Uterus (tissue), 2 donors: ENCODE measurements around the gene NRF1.

Experiments
- POLR2A ChIP-seq, 2 donors: fragments of 450-650 bp; IDR thresholded peaks; one replicate each; pipeline ENCODE4 v1.6.1; 2016; ENCODE audit warnings: antibody characterized with exemption in 2 of 2, mild to moderate bottlenecking in 1 of 2, moderate library complexity in 1 of 2
- TF ChIP-seq, protein P1 (sequence below), 4 experiments: fragments of 200-600 bp in 2 of 4; fragments of 450-650 bp in 2 of 4; sonication (generic) in 2 of 4; IDR thresholded peaks; one replicate each; pipeline ENCODE4 v1.5.1; 2016 to 2019; ENCODE audit warnings: antibody characterized with exemption in 4 of 4, mild to moderate bottlenecking in 2 of 4, moderate library complexity in 1 of 4

GRCh38 chr7:129572205-129572604, 39.3 kb upstream of the NRF1 start:
- TF ChIP-seq, protein P1, sequence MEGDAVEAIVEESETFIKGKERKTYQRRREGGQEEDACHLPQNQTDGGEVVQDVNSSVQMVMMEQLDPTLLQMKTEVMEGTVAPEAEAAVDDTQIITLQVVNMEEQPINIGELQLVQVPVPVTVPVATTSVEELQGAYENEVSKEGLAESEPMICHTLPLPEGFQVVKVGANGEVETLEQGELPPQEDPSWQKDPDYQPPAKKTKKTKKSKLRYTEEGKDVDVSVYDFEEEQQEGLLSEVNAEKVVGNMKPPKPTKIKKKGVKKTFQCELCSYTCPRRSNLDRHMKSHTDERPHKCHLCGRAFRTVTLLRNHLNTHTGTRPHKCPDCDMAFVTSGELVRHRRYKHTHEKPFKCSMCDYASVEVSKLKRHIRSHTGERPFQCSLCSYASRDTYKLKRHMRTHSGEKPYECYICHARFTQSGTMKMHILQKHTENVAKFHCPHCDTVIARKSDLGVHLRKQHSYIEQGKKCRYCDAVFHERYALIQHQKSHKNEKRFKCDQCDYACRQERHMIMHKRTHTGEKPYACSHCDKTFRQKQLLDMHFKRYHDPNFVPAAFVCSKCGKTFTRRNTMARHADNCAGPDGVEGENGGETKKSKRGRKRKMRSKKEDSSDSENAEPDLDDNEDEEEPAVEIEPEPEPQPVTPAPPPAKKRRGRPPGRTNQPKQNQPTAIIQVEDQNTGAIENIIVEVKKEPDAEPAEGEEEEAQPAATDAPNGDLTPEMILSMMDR (IDR thresholded peaks at IDR 0.05), result no peak
- no peak for TF ChIP-seq POLR2A (IDR thresholded peaks at IDR 0.05)
